Measurements from ENCODE around the gene DNAJC27.

Gene DNAJC27

DNA sequence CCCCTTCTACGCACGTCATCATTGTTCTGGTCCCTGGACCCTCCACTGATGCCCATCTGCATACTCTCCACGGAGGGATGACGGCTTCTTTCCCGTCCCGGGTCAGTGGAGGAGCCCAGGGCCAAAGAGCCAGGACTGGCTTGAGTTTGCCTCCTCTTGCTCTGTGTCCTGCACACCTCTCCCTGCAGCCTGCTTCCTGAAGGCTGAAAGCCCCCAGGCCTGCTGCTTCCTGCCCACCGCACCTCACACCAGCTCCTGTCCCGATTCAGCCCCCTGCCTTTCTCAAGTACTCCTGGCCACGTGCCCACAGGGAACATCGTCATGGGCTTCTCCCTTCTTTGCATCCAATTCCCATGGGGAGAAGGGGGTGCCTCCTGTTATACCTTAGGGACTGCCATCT lies 58.8 kb downstream of the DNAJC27 start:
- H3K4me2 ChIP-seq (ENCODE audit: low read length) = no peak overlapping the region
- no peak overlapping the region for H4K91ac ChIP-seq (ENCODE audit: low read depth, low read length)
- no peak overlapping the region for H3K9ac ChIP-seq (ENCODE audit: low read length)
- no peak overlapping the region for H2BK120ac ChIP-seq (ENCODE audit: insufficient read depth, low read length, poor library complexity)
- no peak overlapping the region for H3K23ac ChIP-seq (ENCODE audit: low read length)
- no peak overlapping the region for H3K18ac ChIP-seq (ENCODE audit: low read length)
- H3K9me3 ChIP-seq (ENCODE audit: insufficient read depth, low read depth, low read length) = peaks cover 6% of the 10 kb centered on the region
- H3K4ac ChIP-seq (ENCODE audit: low read depth, low read length) = no peak overlapping the region
- H4K12ac ChIP-seq (ENCODE audit: low read depth, low read length) = no peak overlapping the region
- H3K79me2 ChIP-seq (ENCODE audit: control insufficient read depth, insufficient read depth, low read length, poor library complexity) = no peaks in the 10 kb centered on the region
- no peak overlapping the region for H2BK5ac ChIP-seq (ENCODE audit: low read depth, low read length, poor library complexity)
- H2AK5ac ChIP-seq (ENCODE audit: low read length) = no peak overlapping the region
- H3K79me1 ChIP-seq (ENCODE audit: low read length) = no peaks in the 10 kb centered on the region
- H3K4me3 ChIP-seq (ENCODE audit: low read depth, low read length) = no peak overlapping the region
- no peaks in the 10 kb centered on the region for H3K4me1 ChIP-seq (ENCODE audit: control insufficient read depth in 1 of 2, insufficient read depth in 2 of 2, low read length in 2 of 2)
- no CpG with 5 or more reads among the region's 10 CpGs for WGBS (ENCODE audit: extremely low coverage, insufficient coverage, insufficient read length)
- H3K36me3 ChIP-seq (ENCODE audit: control insufficient read depth in 1 of 2, insufficient read depth in 2 of 2, low read length in 2 of 2) = no peaks in the 10 kb centered on the region
- no peak overlapping the region for H4K8ac ChIP-seq (ENCODE audit: low read depth, low read length)
- no peak overlapping the region for H2AFZ ChIP-seq (ENCODE audit: insufficient read depth, low read length, poor library complexity)
- no peak overlapping the region for H2BK12ac ChIP-seq (ENCODE audit: low read length)
- H3K27me3 ChIP-seq (ENCODE audit: insufficient read depth, low read length) = no peaks in the 10 kb centered on the region
- no peak overlapping the region for H3K14ac ChIP-seq (ENCODE audit: low read length)
- no peak overlapping the region for H3K27ac ChIP-seq (ENCODE audit: low read depth, low read length)
- no peak for DNase-seq

DNA sequence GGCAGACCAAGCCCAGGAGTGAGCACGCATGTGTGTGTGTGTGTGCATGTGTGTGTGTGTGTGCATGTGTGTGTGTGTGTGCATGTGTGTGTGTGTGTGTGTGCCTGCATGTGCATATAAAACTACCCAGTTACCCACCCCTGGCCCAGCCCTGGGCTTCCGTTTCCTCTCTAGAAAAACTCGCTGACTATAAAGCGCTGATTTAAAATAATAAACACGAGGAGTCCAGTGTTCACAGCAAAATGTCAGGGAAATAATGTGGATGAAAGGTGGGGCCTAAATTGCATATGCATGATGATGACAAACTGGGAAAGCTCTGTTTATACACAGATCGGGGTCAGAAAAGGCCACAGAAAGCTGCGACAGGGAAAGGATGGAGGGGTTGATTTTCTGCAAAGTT lies 59.2 kb downstream of the DNAJC27 start:
- Histone ChIP-seq H3K79me2 (ENCODE audit: control insufficient read depth, insufficient read depth, low read length, poor library complexity) (no peaks in the 10 kb centered on the region), H2AK5ac (ENCODE audit: low read length) (no peak overlapping the region), H3K27me3 (ENCODE audit: insufficient read depth, low read length) (no peaks in the 10 kb centered on the region), H2AFZ (ENCODE audit: insufficient read depth, low read length, poor library complexity) (no peak overlapping the region), H2BK12ac (ENCODE audit: low read length) (no peak overlapping the region), H3K18ac (ENCODE audit: low read length) (no peak overlapping the region), H2BK120ac (ENCODE audit: insufficient read depth, low read length, poor library complexity) (no peak overlapping the region), H3K14ac (ENCODE audit: low read length) (no peak overlapping the region), H2BK5ac (ENCODE audit: low read depth, low read length, poor library complexity) (no peak overlapping the region), H3K4me2 (ENCODE audit: low read length) (no peak overlapping the region), H4K12ac (ENCODE audit: low read depth, low read length) (no peak overlapping the region), H3K4ac (ENCODE audit: low read depth, low read length) (no peak overlapping the region), H3K79me1 (ENCODE audit: low read length) (no peaks in the 10 kb centered on the region), H3K9ac (ENCODE audit: low read length) (no peak overlapping the region), H4K91ac (ENCODE audit: low read depth, low read length) (no peak overlapping the region), H3K9me3 (ENCODE audit: insufficient read depth, low read depth, low read length) (peaks cover 6% of the 10 kb centered on the region), H3K4me1 (ENCODE audit: control insufficient read depth in 1 of 2, insufficient read depth in 2 of 2, low read length in 2 of 2) (no peaks in the 10 kb centered on the region), H3K27ac (ENCODE audit: low read depth, low read length) (no peak overlapping the region), H3K4me3 (ENCODE audit: low read depth, low read length) (no peak overlapping the region), H4K8ac (ENCODE audit: low read depth, low read length) (no peak overlapping the region), H3K36me3 (ENCODE audit: control insufficient read depth in 1 of 2, insufficient read depth in 2 of 2, low read length in 2 of 2) (no peaks in the 10 kb centered on the region), H3K23ac (ENCODE audit: low read length) (no peak overlapping the region)
- no CpG with 5 or more reads among the region's 7 CpGs for WGBS (ENCODE audit: extremely low coverage, insufficient coverage, insufficient read length)
- DNase-seq = no peak

DNA sequence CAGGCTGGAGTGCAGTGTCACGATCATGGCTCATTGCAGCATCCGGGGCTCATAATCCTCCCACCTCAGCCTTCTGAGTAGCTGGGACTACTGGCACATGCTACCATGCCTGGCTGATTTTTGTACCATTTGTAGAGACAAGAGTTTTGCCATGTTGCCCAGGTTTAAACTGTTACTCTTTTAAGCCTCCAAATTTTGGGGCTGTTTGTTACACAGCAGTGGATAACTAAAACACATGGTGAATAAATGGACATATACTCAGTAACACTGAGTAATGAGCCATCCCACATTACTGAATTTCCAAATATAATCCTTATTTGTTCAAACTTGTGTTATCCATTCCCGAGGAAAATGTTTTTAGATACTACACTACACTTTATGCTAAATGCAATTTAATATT lies 61.5 kb downstream of the DNAJC27 start:
- no peaks in the 10 kb centered on the region for H3K79me2 ChIP-seq (ENCODE audit: control insufficient read depth, insufficient read depth, low read length, poor library complexity)
- H3K23ac ChIP-seq (ENCODE audit: low read length) = no peak overlapping the region
- no peak overlapping the region for H2BK5ac ChIP-seq (ENCODE audit: low read depth, low read length, poor library complexity)
- no peak for DNase-seq
- H3K14ac ChIP-seq (ENCODE audit: low read length) = no peak overlapping the region
- no peak overlapping the region for H2AFZ ChIP-seq (ENCODE audit: insufficient read depth, low read length, poor library complexity)
- no peak overlapping the region for H4K12ac ChIP-seq (ENCODE audit: low read depth, low read length)
- H3K27ac ChIP-seq (ENCODE audit: low read depth, low read length) = no peak overlapping the region
- H3K9me3 ChIP-seq (ENCODE audit: insufficient read depth, low read depth, low read length) = peaks cover 6% of the 10 kb centered on the region
- no peaks in the 10 kb centered on the region for H3K27me3 ChIP-seq (ENCODE audit: insufficient read depth, low read length)
- H3K4me1 ChIP-seq (ENCODE audit: control insufficient read depth in 1 of 2, insufficient read depth in 2 of 2, low read length in 2 of 2) = no peaks in the 10 kb centered on the region
- H3K79me1 ChIP-seq (ENCODE audit: low read length) = no peaks in the 10 kb centered on the region
- no peak overlapping the region for H3K9ac ChIP-seq (ENCODE audit: low read length)
- H2BK12ac ChIP-seq (ENCODE audit: low read length) = no peak overlapping the region
- no peaks in the 10 kb centered on the region for H3K36me3 ChIP-seq (ENCODE audit: control insufficient read depth in 1 of 2, insufficient read depth in 2 of 2, low read length in 2 of 2)
- H2AK5ac ChIP-seq (ENCODE audit: low read length) = no peak overlapping the region
- no peak overlapping the region for H3K4me2 ChIP-seq (ENCODE audit: low read length)
- H2BK120ac ChIP-seq (ENCODE audit: insufficient read depth, low read length, poor library complexity) = no peak overlapping the region
- no peak overlapping the region for H3K18ac ChIP-seq (ENCODE audit: low read length)
- no peak overlapping the region for H4K8ac ChIP-seq (ENCODE audit: low read depth, low read length)
- no peak overlapping the region for H4K91ac ChIP-seq (ENCODE audit: low read depth, low read length)
- no CpG with 5 or more reads among the region's 3 CpGs for WGBS (ENCODE audit: extremely low coverage, insufficient coverage, insufficient read length)
- no peak overlapping the region for H3K4me3 ChIP-seq (ENCODE audit: low read depth, low read length)
- no peak overlapping the region for H3K4ac ChIP-seq (ENCODE audit: low read depth, low read length)

DNA sequence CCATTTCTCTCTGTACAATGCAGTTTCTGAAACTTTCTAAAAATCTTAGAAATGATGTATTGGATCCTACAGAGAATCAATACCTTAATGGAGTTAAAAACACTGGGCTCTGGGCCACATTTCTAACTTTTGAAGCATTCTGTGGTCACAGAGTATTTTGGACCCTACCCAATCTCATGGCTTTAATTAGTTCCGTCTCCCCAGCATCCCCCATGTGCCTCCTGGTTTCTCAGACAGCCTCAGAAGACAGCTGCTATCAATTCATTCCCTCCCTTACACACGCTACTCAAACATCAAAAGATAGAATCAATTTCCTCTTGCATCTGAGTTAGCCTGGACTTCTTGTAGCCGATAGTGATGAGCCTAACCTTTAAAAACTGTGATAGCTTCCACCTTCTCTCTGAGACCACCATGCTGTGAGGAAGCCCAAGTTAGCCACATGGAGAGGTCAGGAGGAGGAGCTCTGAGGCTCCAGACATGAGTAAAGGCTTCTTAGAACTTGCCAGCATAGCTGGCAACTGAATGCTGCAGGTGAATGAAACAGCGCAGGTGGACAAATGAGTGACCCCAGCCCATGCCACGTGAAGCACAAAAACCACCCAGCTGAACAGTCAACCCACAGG lies 62.1 kb downstream of the DNAJC27 start:
- WGBS (ENCODE audit: extremely low coverage, insufficient coverage, insufficient read length) = no CpG with 5 or more reads among the region's 5 CpGs
- H3K4ac ChIP-seq (ENCODE audit: low read depth, low read length) = no peak overlapping the region
- no peak overlapping the region for H4K12ac ChIP-seq (ENCODE audit: low read depth, low read length)
- H3K9me3 ChIP-seq (ENCODE audit: insufficient read depth, low read depth, low read length) = peaks cover 6% of the 10 kb centered on the region
- no peak for DNase-seq
- H3K79me2 ChIP-seq (ENCODE audit: control insufficient read depth, insufficient read depth, low read length, poor library complexity) = no peaks in the 10 kb centered on the region
- no peak overlapping the region for H2BK12ac ChIP-seq (ENCODE audit: low read length)
- H3K14ac ChIP-seq (ENCODE audit: low read length) = no peak overlapping the region
- H3K27ac ChIP-seq (ENCODE audit: low read depth, low read length) = no peak overlapping the region
- H3K23ac ChIP-seq (ENCODE audit: low read length) = no peak overlapping the region
- H2AFZ ChIP-seq (ENCODE audit: insufficient read depth, low read length, poor library complexity) = no peak overlapping the region
- no peak overlapping the region for H2AK5ac ChIP-seq (ENCODE audit: low read length)
- H3K4me3 ChIP-seq (ENCODE audit: low read depth, low read length) = no peak overlapping the region
- no peak overlapping the region for H2BK5ac ChIP-seq (ENCODE audit: low read depth, low read length, poor library complexity)
- no peak overlapping the region for H3K9ac ChIP-seq (ENCODE audit: low read length)
- no peak overlapping the region for H4K8ac ChIP-seq (ENCODE audit: low read depth, low read length)
- no peak overlapping the region for H2BK120ac ChIP-seq (ENCODE audit: insufficient read depth, low read length, poor library complexity)
- no peaks in the 10 kb centered on the region for H3K36me3 ChIP-seq (ENCODE audit: control insufficient read depth in 1 of 2, insufficient read depth in 2 of 2, low read length in 2 of 2)
- H3K79me1 ChIP-seq (ENCODE audit: low read length) = no peaks in the 10 kb centered on the region
- no peaks in the 10 kb centered on the region for H3K27me3 ChIP-seq (ENCODE audit: insufficient read depth, low read length)
- H3K4me2 ChIP-seq (ENCODE audit: low read length) = no peak overlapping the region
- no peak overlapping the region for H4K91ac ChIP-seq (ENCODE audit: low read depth, low read length)
- H3K18ac ChIP-seq (ENCODE audit: low read length) = no peak overlapping the region
- no peaks in the 10 kb centered on the region for H3K4me1 ChIP-seq (ENCODE audit: control insufficient read depth in 1 of 2, insufficient read depth in 2 of 2, low read length in 2 of 2)

Data from trophoblast cell (in vitro differentiated cells and primary cell).